ENCODE measurements around the gene MTHFSD.

- TF ChIP-seq POLR2A (IDR thresholded peaks at IDR 0.05): no peak
- TF ChIP-seq, protein P1, sequence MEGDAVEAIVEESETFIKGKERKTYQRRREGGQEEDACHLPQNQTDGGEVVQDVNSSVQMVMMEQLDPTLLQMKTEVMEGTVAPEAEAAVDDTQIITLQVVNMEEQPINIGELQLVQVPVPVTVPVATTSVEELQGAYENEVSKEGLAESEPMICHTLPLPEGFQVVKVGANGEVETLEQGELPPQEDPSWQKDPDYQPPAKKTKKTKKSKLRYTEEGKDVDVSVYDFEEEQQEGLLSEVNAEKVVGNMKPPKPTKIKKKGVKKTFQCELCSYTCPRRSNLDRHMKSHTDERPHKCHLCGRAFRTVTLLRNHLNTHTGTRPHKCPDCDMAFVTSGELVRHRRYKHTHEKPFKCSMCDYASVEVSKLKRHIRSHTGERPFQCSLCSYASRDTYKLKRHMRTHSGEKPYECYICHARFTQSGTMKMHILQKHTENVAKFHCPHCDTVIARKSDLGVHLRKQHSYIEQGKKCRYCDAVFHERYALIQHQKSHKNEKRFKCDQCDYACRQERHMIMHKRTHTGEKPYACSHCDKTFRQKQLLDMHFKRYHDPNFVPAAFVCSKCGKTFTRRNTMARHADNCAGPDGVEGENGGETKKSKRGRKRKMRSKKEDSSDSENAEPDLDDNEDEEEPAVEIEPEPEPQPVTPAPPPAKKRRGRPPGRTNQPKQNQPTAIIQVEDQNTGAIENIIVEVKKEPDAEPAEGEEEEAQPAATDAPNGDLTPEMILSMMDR (IDR thresholded peaks at IDR 0.05): no peak
Observed at GRCh38 chr16:86525696-86526095, 29.3 kb downstream of the MTHFSD start.

Data from right lobe of liver (tissue), 4 donors.